Gastrocnemius medialis (tissue), 4 donors: Measurements from ENCODE around the gene PTPRC. TPM values are rescaled to one million over a fixed set of nuclear protein-coding genes. Genes with fewer than 3 reads are reported as not detected.

ENCODE experiments used
- ATAC-seq, 2 donors: fragments of 150-250 bp; one replicate each; pipeline ENCODE4 v1.9.1; 2016
- DNase-seq, 2 donors: peaks; one replicate each; pipeline ENCODE4 v3.0.0-alpha.2; 2019
- H3K27ac ChIP-seq, 4 donors: fragments of 200-600 bp; sonication (generic); 1 replicate in 1 of 4; 2 replicates in 3 of 4; pipeline ENCODE4 v1.5.1; 2016 to 2018; ENCODE audit warnings: mild to moderate bottlenecking in 2 of 4, moderate library complexity in 1 of 4
- H3K27me3 ChIP-seq, 3 donors: fragments of 200-600 bp; sonication (generic) in 2 of 3; 1 replicate in 1 of 3; 2 replicates in 2 of 3; pipeline versions ENCODE4 v1.5.1 to v1.6.0; 2016 to 2019; ENCODE audit warnings: mild to moderate bottlenecking in 1 of 3, moderate library complexity in 1 of 3
- H3K36me3 ChIP-seq, 2 donors: fragments of 200-600 bp; sonication (generic) in 1 of 2; one replicate each; pipeline ENCODE4 v1.5.1; 2017 to 2018
- H3K4me1 ChIP-seq, 2 donors: fragments of 200-600 bp; sonication (generic) in 1 of 2; one replicate each; pipeline ENCODE4 v1.5.1; 2016 to 2017; ENCODE audit warnings: mild to moderate bottlenecking in 2 of 2
- H3K4me3 ChIP-seq, 4 donors: fragments of 200-600 bp; sonication (generic) in 3 of 4; 1 replicate in 1 of 4; 2 replicates in 3 of 4; pipeline ENCODE4 v1.5.1; 2016 to 2019; ENCODE audit warnings: mild to moderate bottlenecking in 2 of 4
- H3K9me3 ChIP-seq, 3 donors: fragments of 200-600 bp; sonication (generic) in 2 of 3; 1 replicate in 1 of 3; 2 replicates in 2 of 3; pipeline ENCODE4 v1.5.1; 2016 to 2019
- CTCF ChIP-seq, 5 experiments: fragments of 450-650 bp in 3 of 5; fragments of 200-600 bp in 2 of 5; sonication (generic) in 2 of 5; IDR thresholded peaks in 4 of 5; conservative IDR thresholded peaks in 1 of 5; 1 replicate in 4 of 5; 2 replicates in 1 of 5; pipeline ENCODE4 v1.5.1; 2016 to 2019; ENCODE audit warnings: antibody characterized with exemption in 5 of 5, mild to moderate bottlenecking in 3 of 5, moderate library complexity in 3 of 5
- POLR2A ChIP-seq, 2 donors: fragments of 450-650 bp; IDR thresholded peaks; one replicate each; pipeline ENCODE4 v1.6.1; 2017; ENCODE audit warnings: antibody characterized with exemption in 2 of 2, mild to moderate bottlenecking in 2 of 2, moderate library complexity in 2 of 2
- in situ Hi-C, 4 donors: fragments of 200-750 bp; cut with MboI; loops; one replicate each; pipeline versions ENCODE4 v1.15.0 to v1.8.0; 2017; ENCODE audit warnings: low sequenced_read_pairs in 4 of 4
- intact Hi-C: fragments of 100-400 bp; cut with DNase I; formaldehyde crosslinking; loops from one replicate; pipeline ENCODE4 v1.15.1; 2023; ENCODE audit warnings: low total_unique reads
- total RNA-seq, 4 donors: library from RNA; depleted of rRNA; stranded (reverse); fragments of >200 nt; gene quantifications; one replicate each; pipeline versions ENCODE4 v1.1.0 to v1.2.3, GENCODE V29; 2016

Gene PTPRC
- total RNA-seq, 4 donors from 2014 or later = 1.7 to 10.4 (median 5.3) TPM

GRCh38 chr1:198657550-198658064, 18.8 kb downstream of the PTPRC start:
- TF ChIP-seq CTCF (IDR thresholded peaks at IDR 0.05 in 4 of 5, conservative IDR thresholded peaks at IDR 0.05 in 1 of 5) (no peak), POLR2A (IDR thresholded peaks at IDR 0.05) (no peak)
- in situ Hi-C loops = no loop called here
- no peak for ATAC-seq
- Histone ChIP-seq H3K27me3 (no peaks in the 10 kb centered on the region), H3K36me3 (no peaks in the 10 kb centered on the region), H3K27ac (no peak overlapping the region), H3K4me3 (no peak overlapping the region), H3K4me1 (no peaks in the 10 kb centered on the region), H3K9me3 (no peaks in the 10 kb centered on the region)
- intact Hi-C loops = no loop called here
- DNase-seq = no peak

- Histone ChIP-seq H3K4me1 (no peaks in the 10 kb centered on the region), H3K27me3 (no peaks in the 10 kb centered on the region), H3K27ac (no peak overlapping the region), H3K9me3 (no peaks in the 10 kb centered on the region), H3K4me3 (no peak overlapping the region), H3K36me3 (no peaks in the 10 kb centered on the region)
- DNase-seq (no peak), ATAC-seq (no peak)
- in situ Hi-C loops = no loop called here
- TF ChIP-seq POLR2A (IDR thresholded peaks at IDR 0.05) = no peak
- no peak for TF ChIP-seq CTCF (IDR thresholded peaks at IDR 0.05 in 4 of 5, conservative IDR thresholded peaks at IDR 0.05 in 1 of 5)
- intact Hi-C loops = no loop called here
Measured at GRCh38 chr1:198660341-198661261, 21.8 kb downstream of the PTPRC start.

GRCh38 chr1:198662821-198663220, 24.0 kb downstream of the PTPRC start:
- DNase-seq = no peak
- TF ChIP-seq POLR2A (IDR thresholded peaks at IDR 0.05) = no peak
- TF ChIP-seq CTCF (IDR thresholded peaks at IDR 0.05 in 4 of 5, conservative IDR thresholded peaks at IDR 0.05 in 1 of 5) = no peak
- H3K36me3 ChIP-seq = no peaks in the 10 kb centered on the region
- intact Hi-C loops = no loop called here
- H3K27ac ChIP-seq = no peak overlapping the region
- no peak for ATAC-seq
- H3K4me1 ChIP-seq = no peaks in the 10 kb centered on the region
- H3K27me3 ChIP-seq = no peaks in the 10 kb centered on the region
- no peaks in the 10 kb centered on the region for H3K9me3 ChIP-seq
- no peak overlapping the region for H3K4me3 ChIP-seq
- in situ Hi-C loops = no loop called here

GRCh38 chr1:198664068-198664788, 25.4 kb downstream of the PTPRC start:
- no peaks in the 10 kb centered on the region for H3K27me3 ChIP-seq
- in situ Hi-C loops (no loop called here), intact Hi-C loops (no loop called here)
- no peaks in the 10 kb centered on the region for H3K9me3 ChIP-seq
- ATAC-seq = no peak
- H3K27ac ChIP-seq = no peak overlapping the region
- H3K36me3 ChIP-seq = no peaks in the 10 kb centered on the region
- DNase-seq = no peak
- TF ChIP-seq POLR2A (IDR thresholded peaks at IDR 0.05) (no peak), CTCF (IDR thresholded peaks at IDR 0.05 in 4 of 5, conservative IDR thresholded peaks at IDR 0.05 in 1 of 5) (no peak)
- H3K4me1 ChIP-seq = no peaks in the 10 kb centered on the region
- H3K4me3 ChIP-seq = no peak overlapping the region
